Glomerular visceral epithelial cell (primary cell): ENCODE results near the gene MAEL.

Experiments used
- DNase-seq: peaks from one replicate; pipeline ENCODE4 v3.0.0-alpha.2; 2016; ENCODE audit errors: extremely low spot score

Gene MAEL

GRCh38 chr1:166988974-166989515, at the start of gene MAEL:
TSS of gene MAEL (plus strand) at chr1:166989280. CDS start at chr1:166989353, 73 bp downstream.
- DNase-seq: no peak

DNA sequence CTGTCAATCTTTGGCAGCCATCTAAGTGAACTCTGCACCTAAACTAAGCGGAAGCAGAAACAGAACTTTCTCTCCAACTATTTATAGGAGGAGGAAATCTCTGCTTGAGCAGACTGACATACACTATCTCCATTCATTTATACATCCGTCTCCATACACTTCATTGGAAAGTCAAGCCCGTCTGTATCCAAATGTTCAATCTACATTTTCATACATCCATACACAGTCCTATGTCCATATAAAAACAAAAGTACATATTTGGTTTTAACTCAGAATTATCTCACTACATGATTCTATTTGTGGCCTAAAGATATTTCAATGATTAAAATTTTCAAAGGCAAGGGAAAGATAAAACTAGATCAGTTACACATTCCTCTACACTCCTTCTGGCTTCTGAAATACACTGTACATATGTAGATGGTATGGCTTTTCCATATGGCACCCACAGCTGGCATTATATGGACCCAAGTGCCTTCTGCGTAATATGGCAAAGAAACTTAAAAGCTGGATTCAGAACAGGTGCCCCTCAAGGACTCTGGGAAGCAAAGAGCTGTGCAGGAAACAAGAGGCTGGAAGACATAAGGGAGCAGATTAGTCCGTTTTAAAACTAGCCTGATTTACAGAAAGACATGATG, 49.2 kb upstream of the MAEL start:
- DNase-seq: no peak

- DNase-seq: peak; percentile 87
These were observed 44.7 kb upstream of the MAEL start for GRCh38 chr1:166944186-166944967.

DNA sequence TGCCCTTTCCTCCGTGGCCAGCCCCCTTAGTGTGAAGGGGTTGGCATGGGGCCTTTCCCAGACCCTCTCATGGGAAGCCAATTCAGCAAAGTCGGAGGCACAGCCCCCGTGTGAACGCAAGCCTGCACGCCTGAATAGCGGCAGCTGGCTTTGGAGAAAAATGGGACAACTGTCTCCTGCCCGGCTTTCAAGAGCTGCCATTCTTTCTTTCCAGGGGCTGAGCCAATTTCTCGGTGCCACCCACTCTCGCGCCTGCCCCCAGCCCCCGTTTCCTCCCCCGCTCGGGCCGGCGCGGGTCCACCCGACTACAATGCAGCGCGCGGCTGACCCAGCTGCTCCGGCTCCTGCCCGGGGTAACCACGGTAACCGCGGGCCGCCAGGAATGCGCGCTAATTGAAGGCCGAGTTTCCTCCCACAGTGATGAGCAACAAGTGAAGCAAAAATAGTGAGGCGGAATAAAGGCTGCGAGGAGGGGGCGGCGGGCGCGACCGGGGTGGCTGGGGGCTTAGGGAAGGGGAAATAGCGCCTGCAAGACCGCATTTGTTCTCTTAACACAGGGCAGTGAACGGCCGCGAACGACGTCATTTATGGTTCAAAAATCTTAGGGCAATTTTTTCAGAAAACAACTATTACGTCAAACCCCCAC, 41.6 kb upstream of the MAEL start:
- peak; percentile 86 for DNase-seq

- no peak for DNase-seq
These were observed 40.2 kb upstream of the MAEL start for GRCh38 chr1:166948856-166949350.

GRCh38 chr1:166950156-166950555, 38.9 kb upstream of the MAEL start:
- DNase-seq: no peak

DNA sequence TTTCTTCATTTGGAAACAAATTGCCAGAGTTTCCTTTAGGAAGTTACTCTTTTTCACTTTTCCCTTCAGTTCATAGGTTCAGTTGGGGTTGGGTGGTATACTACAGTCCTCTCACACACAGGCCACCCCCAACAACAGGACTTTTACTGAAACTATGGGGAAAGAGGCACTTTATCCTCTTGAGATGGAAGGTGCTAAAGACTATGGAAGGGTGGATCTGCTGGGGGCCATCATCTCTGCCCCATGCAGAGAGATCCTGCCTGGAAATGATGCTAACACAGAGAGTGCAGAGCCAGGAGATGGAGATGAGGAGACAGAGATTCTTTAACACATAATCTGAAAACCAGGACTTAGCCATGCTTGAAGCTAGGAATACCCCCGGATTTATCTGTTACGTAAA, 38.0 kb upstream of the MAEL start:
- no peak for DNase-seq

DNA sequence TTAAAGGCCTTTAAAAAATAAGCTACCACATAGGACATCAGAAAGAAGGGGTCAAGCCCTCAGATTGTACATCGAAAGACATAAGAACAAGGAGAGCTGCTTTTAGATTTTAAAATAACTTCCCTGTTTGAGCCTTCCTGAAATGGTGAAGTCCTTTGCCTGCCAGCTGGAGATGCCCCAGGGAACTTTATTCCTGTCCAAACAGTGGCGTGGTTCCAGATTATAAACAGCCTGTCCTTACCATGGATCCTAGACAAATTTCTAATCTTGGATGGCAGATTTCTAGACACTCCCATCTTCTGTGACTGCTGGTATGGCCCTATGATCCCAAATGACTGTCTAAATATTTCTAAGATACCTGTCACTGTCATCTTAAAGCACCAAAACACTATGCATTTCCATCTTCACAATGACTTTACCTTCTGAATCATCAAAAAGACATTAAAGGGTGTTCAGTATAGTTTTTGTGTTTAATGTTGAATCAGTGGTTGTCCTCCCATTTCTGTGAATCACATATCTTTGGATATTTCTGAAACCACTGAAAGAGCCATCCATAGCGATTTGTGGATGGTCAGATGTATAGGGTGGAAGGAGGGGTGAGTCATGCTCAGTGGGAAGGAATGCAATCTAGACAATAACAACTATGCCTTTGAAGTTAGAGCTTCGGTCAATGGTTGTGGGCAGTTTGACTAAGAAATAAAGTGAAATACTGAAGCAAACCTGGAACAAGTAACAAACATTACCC, 36.9 kb upstream of the MAEL start:
- DNase-seq: peak; percentile 86

DNA sequence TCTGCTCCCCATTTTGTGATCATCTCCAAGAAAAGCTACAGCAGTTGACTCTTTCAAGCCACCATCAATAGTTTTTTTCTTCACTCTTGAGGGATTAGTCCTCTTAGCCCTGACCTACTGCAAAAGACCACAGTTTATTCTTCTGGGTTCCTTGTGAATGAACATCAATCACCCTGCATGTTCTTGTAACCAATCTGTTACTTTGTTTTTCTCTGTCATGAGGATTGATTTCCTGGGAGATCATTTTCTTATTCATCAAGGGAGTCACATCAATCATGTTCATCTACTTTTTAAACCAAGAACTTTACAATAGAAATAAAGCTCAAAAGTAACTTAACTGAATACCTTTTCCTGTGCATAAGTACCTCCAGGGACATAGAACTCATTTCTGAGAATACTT, 35.6 kb upstream of the MAEL start:
- no peak for DNase-seq

GRCh38 chr1:166956057-166956850, 32.8 kb upstream of the MAEL start:
- DNase-seq: no peak

DNA sequence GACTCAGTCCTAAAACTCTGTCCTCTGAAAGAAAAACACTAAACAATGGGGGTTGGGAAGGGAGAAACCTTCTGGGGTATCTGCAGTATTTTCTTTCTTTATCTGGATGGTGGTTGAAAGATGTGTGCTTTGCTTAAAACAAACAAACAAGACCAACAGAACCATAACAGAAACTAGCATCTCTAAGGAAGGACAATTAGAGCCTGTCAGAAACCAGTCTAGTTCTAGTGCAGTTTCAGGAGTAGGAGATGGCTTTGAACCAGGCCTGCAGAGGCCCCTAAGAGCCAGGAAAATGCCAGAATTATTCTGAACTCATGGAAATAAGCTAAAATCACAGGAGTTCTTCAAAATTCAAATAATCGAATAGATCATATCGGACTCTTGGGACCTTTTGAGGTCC, 32.2 kb upstream of the MAEL start:
- no peak for DNase-seq

- no peak for DNase-seq
These were observed 28.1 kb upstream of the MAEL start for GRCh38 chr1:166960858-166961474.

GRCh38 chr1:166969074-166969677, 19.9 kb upstream of the MAEL start:
- DNase-seq: no peak

DNA sequence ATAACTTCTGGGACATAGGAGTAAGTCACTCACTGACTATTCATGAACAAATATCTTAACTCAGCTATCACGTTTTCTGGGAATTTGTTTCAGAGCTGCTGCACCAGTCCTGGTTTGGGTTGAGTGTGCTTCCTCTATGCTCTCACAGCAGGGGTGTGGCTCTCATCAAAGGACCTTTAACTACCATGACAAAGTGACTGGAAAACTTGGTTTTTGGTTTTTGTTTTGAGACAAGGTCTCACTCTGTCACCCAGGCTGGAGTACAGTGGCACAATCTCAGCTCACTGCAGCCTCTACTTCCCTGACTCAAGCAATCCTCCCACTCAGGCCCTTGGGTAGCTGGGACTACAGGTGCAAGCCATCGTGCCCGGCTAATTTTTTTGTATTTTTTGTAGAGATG, 17.8 kb upstream of the MAEL start:
- DNase-seq: no peak

DNA sequence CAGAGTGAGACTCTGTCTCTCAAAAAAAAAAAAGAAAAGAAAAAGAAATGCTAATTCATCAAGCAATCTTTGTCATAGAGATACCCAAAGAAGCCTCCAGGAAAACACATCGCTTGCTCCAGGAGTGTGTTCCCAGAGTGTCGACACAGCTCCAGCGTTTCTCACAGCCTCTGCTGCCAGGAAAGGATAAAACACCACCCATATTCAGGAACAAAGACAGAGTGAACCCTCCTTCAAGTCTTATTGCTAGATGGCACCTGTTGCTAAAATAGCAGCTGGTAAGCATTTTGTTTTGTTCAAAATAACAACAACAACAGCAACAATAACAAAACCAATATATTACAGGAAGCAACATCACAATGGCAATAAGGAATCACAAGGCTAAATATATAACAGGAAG, 16.9 kb upstream of the MAEL start:
- no peak for DNase-seq

- no peak for DNase-seq
These were observed 16.3 kb upstream of the MAEL start for GRCh38 chr1:166972826-166973225.

DNA sequence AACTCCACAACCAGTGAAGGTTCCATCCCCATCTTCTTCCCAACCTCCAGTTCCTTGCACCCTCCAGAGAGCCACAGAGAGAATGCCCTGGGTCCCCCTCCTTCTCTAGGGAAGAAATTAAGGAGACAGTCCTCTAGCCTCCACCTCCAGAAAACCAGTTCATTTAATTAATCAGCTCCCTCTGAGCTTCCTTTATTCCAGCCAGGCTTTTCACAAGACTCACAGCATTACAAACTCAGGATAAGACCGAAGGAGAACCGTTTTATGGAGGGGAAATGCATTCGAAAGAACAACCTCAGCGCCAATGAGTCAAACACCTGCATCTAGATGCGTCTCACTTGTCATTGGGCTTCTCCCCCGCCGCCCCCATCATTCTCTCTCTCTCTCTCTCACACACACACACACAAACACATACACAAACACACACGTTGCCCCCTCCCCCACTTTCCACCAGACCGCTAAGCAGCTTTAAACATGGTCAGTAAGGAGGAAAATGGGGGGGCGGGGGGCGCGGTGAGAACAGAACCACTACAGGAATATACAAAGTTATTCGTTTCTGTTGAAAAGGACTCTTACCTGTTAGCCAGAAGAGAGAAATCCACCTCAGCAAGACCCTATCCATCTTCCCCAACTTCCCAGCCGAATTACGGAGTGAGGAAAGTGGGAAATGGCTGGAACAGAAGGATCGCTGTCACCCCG, 14.3 kb upstream of the MAEL start:
- DNase-seq: peak; percentile 16

- DNase-seq: peak; percentile 51
These were observed 13.5 kb upstream of the MAEL start, which contains the start of gene ILDR2 for GRCh38 chr1:166975361-166976129. TSS of gene ILDR2 (minus strand) at chr1:166975540. CDS start at chr1:166975268, 272 bp downstream.

DNA sequence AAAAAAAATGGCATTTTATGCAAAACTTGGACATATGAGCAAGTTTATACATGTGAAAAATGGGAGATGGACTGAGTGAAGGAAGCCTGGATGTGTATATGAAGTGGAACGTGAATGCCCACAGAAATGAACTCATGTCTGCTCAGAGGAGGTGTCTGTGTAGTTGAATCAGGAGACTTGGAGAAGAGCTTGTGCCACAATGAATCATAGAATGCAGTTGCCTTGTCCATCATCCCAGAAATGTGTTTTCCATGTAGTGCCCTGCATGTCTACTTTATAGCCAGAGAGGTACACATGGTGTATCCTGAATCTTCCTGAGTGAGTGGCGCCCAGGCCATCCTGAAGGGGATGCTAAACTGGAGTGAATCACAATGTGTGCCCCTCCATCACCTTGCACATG, 11.1 kb upstream of the MAEL start:
- DNase-seq: no peak
